ENCODE results near the gene LRRK1.

GRCh38 chr15:100879464-100880138 lies 39.6 kb upstream of the LRRK1 start, which contains the start of gene ALDH1A3:
- TF ChIP-seq CTCF (IDR thresholded peaks at IDR 0.05), result no peak
- no peak for TF ChIP-seq EP300 (IDR thresholded peaks at IDR 0.05; ENCODE audit: low read depth)
- peak; percentile 30 for TF ChIP-seq POLR2A (IDR thresholded peaks at IDR 0.05)

Measured in transverse colon (tissue), 3 donors.